ENCODE measurements around the gene PRRC1. TPM values are rescaled to one million over a fixed set of nuclear protein-coding genes. Genes with fewer than 3 reads are reported as not detected.

PRRC1 gene
- total RNA-seq, 4 donors from 2014 or later, result 31.5 to 72.2 (median 44.7) TPM

DNA sequence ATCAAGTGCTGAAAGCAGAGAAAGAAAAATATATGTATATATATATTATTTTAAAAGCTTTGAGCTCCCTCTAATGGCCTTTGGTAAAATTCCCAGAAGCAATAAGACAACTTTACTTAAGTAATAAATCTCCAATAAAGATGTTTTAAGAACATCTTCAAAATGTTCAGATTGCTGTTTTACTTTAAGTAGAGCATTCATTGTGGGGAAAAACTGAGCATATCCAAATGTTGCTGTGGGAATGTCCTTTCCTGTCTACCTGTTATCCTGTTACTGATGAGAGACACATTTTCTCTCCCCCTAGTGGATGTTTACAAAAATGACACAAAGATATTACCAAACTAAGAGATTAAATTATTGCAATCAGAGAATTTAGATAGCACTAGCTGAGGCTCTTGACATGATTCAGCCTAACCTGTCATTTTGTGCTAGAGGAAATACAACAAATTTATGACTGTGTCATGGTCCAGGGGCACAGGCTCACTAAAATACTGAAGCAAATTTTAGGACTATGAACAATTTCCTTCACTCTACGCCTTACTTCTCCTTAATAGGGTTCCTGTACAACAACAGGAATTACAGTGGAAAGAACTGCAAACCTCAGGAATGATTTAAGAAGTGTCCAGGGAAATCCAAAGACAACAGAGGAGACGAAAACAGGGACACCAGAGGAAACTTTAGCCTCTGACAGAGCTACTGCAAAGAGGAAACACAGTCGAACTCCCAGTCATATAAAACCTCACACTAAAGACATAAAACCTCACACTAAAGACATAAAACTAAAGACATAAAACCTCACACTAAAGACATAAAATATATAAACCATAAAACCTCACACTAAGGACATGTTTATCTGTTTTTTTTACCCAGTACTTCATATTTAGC is 24.3 kb upstream of the PRRC1 start:
- Histone ChIP-seq H3K4me3 (no peak overlapping the region), H3K4me1 (no peaks in the 10 kb centered on the region), H3K27me3 (no peaks in the 10 kb centered on the region), H3K27ac (no peak overlapping the region), H3K9me3 (no peaks in the 10 kb centered on the region), H3K36me3 (no peaks in the 10 kb centered on the region)
- TF ChIP-seq, protein P1, sequence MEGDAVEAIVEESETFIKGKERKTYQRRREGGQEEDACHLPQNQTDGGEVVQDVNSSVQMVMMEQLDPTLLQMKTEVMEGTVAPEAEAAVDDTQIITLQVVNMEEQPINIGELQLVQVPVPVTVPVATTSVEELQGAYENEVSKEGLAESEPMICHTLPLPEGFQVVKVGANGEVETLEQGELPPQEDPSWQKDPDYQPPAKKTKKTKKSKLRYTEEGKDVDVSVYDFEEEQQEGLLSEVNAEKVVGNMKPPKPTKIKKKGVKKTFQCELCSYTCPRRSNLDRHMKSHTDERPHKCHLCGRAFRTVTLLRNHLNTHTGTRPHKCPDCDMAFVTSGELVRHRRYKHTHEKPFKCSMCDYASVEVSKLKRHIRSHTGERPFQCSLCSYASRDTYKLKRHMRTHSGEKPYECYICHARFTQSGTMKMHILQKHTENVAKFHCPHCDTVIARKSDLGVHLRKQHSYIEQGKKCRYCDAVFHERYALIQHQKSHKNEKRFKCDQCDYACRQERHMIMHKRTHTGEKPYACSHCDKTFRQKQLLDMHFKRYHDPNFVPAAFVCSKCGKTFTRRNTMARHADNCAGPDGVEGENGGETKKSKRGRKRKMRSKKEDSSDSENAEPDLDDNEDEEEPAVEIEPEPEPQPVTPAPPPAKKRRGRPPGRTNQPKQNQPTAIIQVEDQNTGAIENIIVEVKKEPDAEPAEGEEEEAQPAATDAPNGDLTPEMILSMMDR (IDR thresholded peaks at IDR 0.05), result peak in 4 of 5 experiments; percentile 46 to 81 (median 62)
- TF ChIP-seq EP300 (IDR thresholded peaks at IDR 0.05), result no peak
- TF ChIP-seq POLR2A (IDR thresholded peaks at IDR 0.05), result no peak
- no peak for DNase-seq (ENCODE audit: low spot score in 2 of 2)
- 66 to 70% methylated on average over 3 of the region's 3 CpGs for WGBS, 2 donors

DNA sequence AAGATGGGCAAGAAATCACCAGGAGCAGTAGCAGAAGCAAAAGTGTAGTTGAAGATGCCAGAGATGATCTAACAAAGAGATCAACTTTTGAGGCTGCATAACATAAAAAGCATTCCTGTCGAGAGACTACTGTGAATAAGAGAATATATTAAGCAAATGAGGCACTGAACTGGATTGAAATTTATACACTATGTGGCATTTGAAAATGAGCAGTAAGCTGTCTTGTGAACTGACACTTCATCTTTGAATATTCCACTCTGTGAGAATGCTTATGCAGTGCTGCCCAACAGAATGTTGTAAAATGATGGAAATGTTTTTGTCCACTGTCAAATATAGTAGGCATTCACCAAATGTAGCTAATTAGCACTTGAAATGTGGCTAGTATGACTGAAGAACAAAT is 18.9 kb upstream of the PRRC1 start:
- Histone ChIP-seq H3K9me3 (no peaks in the 10 kb centered on the region), H3K4me3 (no peak overlapping the region), H3K27me3 (no peaks in the 10 kb centered on the region), H3K27ac (no peak overlapping the region), H3K36me3 (no peaks in the 10 kb centered on the region), H3K4me1 (no peaks in the 10 kb centered on the region)
- WGBS, 2 donors, result 44 to 57% methylated on average over 1 of the region's 1 CpG
- TF ChIP-seq, protein P1 (IDR thresholded peaks at IDR 0.05), result no peak
- no peak for TF ChIP-seq EP300 (IDR thresholded peaks at IDR 0.05)
- no peak for TF ChIP-seq POLR2A (IDR thresholded peaks at IDR 0.05)
- no peak for DNase-seq (ENCODE audit: low spot score in 2 of 2)

DNA sequence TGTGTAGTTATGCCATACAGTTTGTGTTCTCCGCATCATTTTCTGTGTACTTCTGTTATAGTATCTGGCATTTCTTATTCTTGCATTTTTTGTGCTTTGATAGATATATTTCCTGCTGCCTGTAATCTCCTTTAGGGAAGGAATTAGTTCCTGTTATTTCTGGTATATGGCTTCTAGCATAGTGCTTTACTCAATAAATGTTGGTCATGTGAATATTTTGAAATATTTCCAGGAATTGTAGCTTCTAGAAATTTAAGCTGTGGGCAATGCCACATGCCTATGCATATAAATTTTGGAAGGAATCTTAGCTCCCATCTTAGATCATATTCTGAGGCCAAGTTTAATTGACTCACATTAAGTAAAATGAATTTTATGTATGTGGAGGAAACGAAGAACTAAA is 11.5 kb upstream of the PRRC1 start:
- DNase-seq (ENCODE audit: low spot score in 2 of 2), result no peak
- TF ChIP-seq POLR2A (IDR thresholded peaks at IDR 0.05) (no peak), EP300 (IDR thresholded peaks at IDR 0.05) (no peak)
- TF ChIP-seq, protein P1 (IDR thresholded peaks at IDR 0.05), result no peak
- no peak overlapping the region for H3K27ac ChIP-seq
- H3K9me3 ChIP-seq, result no peaks in the 10 kb centered on the region
- peaks cover 0 to 2% of the 10 kb centered on the region in 2 donors for H3K27me3 ChIP-seq
- no peaks in the 10 kb centered on the region for H3K36me3 ChIP-seq
- no peaks in the 10 kb centered on the region for H3K4me1 ChIP-seq
- WGBS, 2 donors, result 89 to 91% methylated on average over 2 of the region's 2 CpGs
- no peak overlapping the region for H3K4me3 ChIP-seq

DNA sequence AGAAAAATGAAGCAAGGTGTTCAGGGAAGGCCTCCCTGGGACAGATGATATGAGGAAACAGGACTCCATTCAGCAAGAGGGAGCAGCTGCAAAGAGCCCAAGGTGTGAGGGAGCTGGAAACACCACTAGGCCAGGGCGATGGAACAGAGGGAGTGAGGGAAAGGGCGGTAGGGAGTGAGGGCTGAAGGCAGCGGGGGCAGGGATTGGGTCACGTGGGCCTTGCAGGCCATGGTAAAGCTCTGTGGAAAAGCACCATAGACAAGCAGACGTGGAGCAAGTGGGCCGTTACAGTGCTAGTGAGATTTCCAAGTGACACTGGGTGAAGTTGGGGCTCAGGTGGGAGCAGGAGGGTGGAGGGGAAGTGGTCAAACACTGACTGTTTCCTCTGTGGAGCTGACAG is 10.8 kb upstream of the PRRC1 start:
- no peaks in the 10 kb centered on the region for H3K4me1 ChIP-seq
- no peaks in the 10 kb centered on the region for H3K9me3 ChIP-seq
- H3K27me3 ChIP-seq, result peaks cover 0 to 2% of the 10 kb centered on the region in 2 donors
- no peak overlapping the region for H3K27ac ChIP-seq
- TF ChIP-seq EP300 (IDR thresholded peaks at IDR 0.05) (no peak), POLR2A (IDR thresholded peaks at IDR 0.05) (no peak)
- TF ChIP-seq, protein P1 (IDR thresholded peaks at IDR 0.05), result no peak
- no peaks in the 10 kb centered on the region for H3K36me3 ChIP-seq
- H3K4me3 ChIP-seq, result no peak overlapping the region
- WGBS, 2 donors, result 73 to 78% methylated on average over 6 of the region's 6 CpGs
- DNase-seq (ENCODE audit: low spot score in 2 of 2), result no peak

DNA sequence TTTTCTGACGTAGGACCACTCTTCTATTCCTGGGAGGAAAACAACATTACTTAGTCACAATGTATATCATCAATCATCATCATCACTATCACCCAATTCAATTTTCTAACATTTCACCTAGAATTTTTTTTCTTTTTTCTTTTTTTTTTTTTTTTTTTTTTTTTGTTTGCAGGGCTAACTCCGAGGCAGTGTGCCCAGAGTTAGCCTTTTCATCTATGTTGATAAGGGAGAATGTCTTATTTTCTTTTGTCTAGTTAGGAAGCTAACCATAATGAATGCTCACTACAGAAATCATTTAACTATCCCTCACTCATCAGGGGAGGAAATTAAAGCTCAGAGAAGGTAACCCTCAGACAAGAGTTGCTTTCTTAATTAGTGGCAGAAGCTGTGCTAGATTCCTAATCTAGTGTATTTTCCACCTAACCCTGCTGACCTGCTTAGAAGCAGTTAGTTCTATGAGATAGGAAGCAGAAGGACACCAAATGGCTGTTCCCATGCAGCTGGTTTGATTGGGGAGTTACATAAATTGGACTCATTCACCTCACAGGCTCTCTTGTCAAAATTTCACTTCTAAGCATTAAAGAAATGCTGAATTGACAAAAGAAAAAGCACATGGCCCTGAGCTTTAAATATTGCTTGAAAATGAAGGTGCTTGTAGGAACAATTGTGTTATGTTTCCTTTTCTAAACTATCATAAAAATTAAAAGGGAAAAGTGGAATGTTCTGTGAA is 8.6 kb upstream of the PRRC1 start:
- H3K9me3 ChIP-seq, result no peaks in the 10 kb centered on the region

More for the DNA sequence above, 8.6 kb upstream of the PRRC1 start:
- H3K36me3 ChIP-seq, result no peaks in the 10 kb centered on the region
- TF ChIP-seq, protein P1 (IDR thresholded peaks at IDR 0.05), result no peak
- peaks cover 0 to 2% of the 10 kb centered on the region in 2 donors for H3K27me3 ChIP-seq
- H3K27ac ChIP-seq, result no peak overlapping the region
- no peaks in the 10 kb centered on the region for H3K4me1 ChIP-seq
- no peak for DNase-seq (ENCODE audit: low spot score in 2 of 2)
- WGBS, 2 donors, result 77 to 83% methylated on average over 2 of the region's 2 CpGs
- no peak overlapping the region for H3K4me3 ChIP-seq

Measured in tibial nerve (tissue), 4 donors.